Peyer's patch (tissue), 4 donors: Measurements from ENCODE around the gene MAP3K19.

Experiments used
- CTCF ChIP-seq, 6 experiments: fragments of 450-650 bp in 4 of 6; fragments of 200-600 bp in 2 of 6; sonication (generic) in 1 of 6; IDR thresholded peaks; one replicate each; pipeline ENCODE4 v1.5.1; 2017 to 2019; ENCODE audit warnings: antibody characterized with exemption in 6 of 6, mild to moderate bottlenecking in 3 of 6, moderate library complexity in 1 of 6
- POLR2A ChIP-seq, 2 donors: fragments of 450-650 bp; IDR thresholded peaks; one replicate each; pipeline ENCODE4 v1.5.1; 2017; ENCODE audit warnings: antibody characterized with exemption in 2 of 2, mild to moderate bottlenecking in 2 of 2, moderate library complexity in 2 of 2

- TF ChIP-seq POLR2A (IDR thresholded peaks at IDR 0.05) (no peak), CTCF (IDR thresholded peaks at IDR 0.05) (no peak)
These were observed 36.9 kb downstream of the MAP3K19 start for GRCh38 chr2:135010200-135010942.
